Hepatocyte (in vitro differentiated cells): ENCODE results near the gene LSG1.

Experiments used
- EZH2phosphoT487 ChIP-seq: fragments of 200-600 bp; sonication (generic); IDR thresholded peaks from one replicate; pipeline ENCODE4 v1.6.1; 2018; ENCODE audit warnings: antibody characterized with exemption, mild to moderate bottlenecking, low read depth, moderate library complexity; ENCODE audit not compliant: unreplicated experiment, severe bottlenecking
- TF ChIP-seq, protein P1 (sequence below): fragments of 200-600 bp; sonication (generic); IDR thresholded peaks from 2 replicates; pipeline ENCODE4 v1.5.1; 2016; ENCODE audit warnings: antibody characterized with exemption, mild to moderate bottlenecking; ENCODE audit not compliant: poor library complexity

DNA sequence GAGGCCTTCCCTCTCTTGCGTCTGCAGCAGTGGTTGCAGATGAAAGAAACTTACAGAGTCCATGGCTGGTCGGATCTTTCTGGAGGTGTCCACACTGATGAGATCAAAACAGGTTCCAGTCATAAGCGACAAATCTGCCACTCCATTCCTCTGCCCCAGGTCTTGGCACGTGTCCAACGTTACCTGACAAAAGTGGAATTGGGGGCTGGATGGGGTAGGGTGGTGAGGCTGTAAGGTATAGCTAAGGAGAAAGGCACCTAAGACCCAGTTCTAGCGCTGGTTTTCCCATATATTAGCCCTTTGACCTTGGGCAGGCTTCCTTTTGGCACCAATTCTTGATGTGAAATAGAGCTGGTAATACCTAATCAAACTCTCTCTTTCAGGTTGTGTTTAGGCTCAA lies 24.7 kb upstream of the LSG1 start:
- TF ChIP-seq, protein P1, sequence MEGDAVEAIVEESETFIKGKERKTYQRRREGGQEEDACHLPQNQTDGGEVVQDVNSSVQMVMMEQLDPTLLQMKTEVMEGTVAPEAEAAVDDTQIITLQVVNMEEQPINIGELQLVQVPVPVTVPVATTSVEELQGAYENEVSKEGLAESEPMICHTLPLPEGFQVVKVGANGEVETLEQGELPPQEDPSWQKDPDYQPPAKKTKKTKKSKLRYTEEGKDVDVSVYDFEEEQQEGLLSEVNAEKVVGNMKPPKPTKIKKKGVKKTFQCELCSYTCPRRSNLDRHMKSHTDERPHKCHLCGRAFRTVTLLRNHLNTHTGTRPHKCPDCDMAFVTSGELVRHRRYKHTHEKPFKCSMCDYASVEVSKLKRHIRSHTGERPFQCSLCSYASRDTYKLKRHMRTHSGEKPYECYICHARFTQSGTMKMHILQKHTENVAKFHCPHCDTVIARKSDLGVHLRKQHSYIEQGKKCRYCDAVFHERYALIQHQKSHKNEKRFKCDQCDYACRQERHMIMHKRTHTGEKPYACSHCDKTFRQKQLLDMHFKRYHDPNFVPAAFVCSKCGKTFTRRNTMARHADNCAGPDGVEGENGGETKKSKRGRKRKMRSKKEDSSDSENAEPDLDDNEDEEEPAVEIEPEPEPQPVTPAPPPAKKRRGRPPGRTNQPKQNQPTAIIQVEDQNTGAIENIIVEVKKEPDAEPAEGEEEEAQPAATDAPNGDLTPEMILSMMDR: no peak
- TF ChIP-seq EZH2phosphoT487: no peak
